H9 (cell line): ENCODE results near the gene RASAL1. TPM values are rescaled to one million over a fixed set of nuclear protein-coding genes. Genes with fewer than 3 reads are reported as not detected.

Experiments
- DNase-seq: peaks from one replicate; pipeline ENCODE4 v3.0.0-alpha.2; 2017
- H2AFZ ChIP-seq: one replicate; pipeline ENCODE4 v1.6.1; 2013; ENCODE audit warnings: mild to moderate bottlenecking, low read length, control low read depth, moderate library complexity
- H2AK5ac ChIP-seq: 2 replicates; pipeline ENCODE4 v1.6.1; 2013; ENCODE audit warnings: low read length, control low read depth, mixed read lengths; ENCODE audit not compliant: insufficient read length
- H2BK120ac ChIP-seq: one replicate; pipeline ENCODE4 v1.6.1; 2013; ENCODE audit warnings: low read depth, mild to moderate bottlenecking, low read length, control low read depth, inconsistent platforms; ENCODE audit not compliant: poor library complexity, severe bottlenecking
- H2BK12ac ChIP-seq: 2 replicates; pipeline ENCODE4 v1.6.1; 2013; ENCODE audit warnings: low read length, control low read depth, mixed read lengths, low read depth; ENCODE audit not compliant: insufficient read length
- H2BK15ac ChIP-seq: 2 replicates; pipeline ENCODE4 v1.6.1; 2013; ENCODE audit warnings: low read depth, low read length, control low read depth
- H2BK20ac ChIP-seq: one replicate; pipeline ENCODE4 v1.6.1; 2013; ENCODE audit warnings: low read depth, mild to moderate bottlenecking, low read length, control low read depth, inconsistent platforms; ENCODE audit not compliant: poor library complexity, severe bottlenecking
- H2BK5ac ChIP-seq: 2 replicates; pipeline ENCODE4 v1.6.1; 2013; ENCODE audit warnings: low read length, control low read depth, mixed read lengths; ENCODE audit not compliant: insufficient read length
- H3K14ac ChIP-seq: 2 replicates; pipeline ENCODE4 v1.6.1; 2013; ENCODE audit warnings: low read length, control low read depth; ENCODE audit not compliant: insufficient read depth
- H3K18ac ChIP-seq: 2 replicates; pipeline ENCODE4 v1.6.1; 2013; ENCODE audit warnings: low read depth, mild to moderate bottlenecking, mixed read lengths, low read length, control low read depth; ENCODE audit not compliant: insufficient read length
- H3K23ac ChIP-seq: 2 replicates; pipeline ENCODE4 v1.6.1; 2013; ENCODE audit warnings: low read length, control low read depth, mixed read lengths, low read depth; ENCODE audit not compliant: insufficient read length
- H3K23me2 ChIP-seq: 2 replicates; pipeline ENCODE4 v1.6.1; 2013; ENCODE audit warnings: low read depth, mild to moderate bottlenecking, mixed read lengths, low read length, control low read depth; ENCODE audit not compliant: insufficient read length, poor library complexity, severe bottlenecking
- H3K27ac ChIP-seq: 2 replicates; pipeline ENCODE4 v1.5.1; 2013; ENCODE audit warnings: low read length, control low read depth, mixed read lengths, low read depth; ENCODE audit not compliant: insufficient read length
- H3K27me3 ChIP-seq: 2 replicates; pipeline ENCODE4 v1.6.1; 2013; ENCODE audit warnings: low read length, control low read depth, inconsistent platforms; ENCODE audit not compliant: insufficient read depth
- H3K4ac ChIP-seq: 2 replicates; pipeline ENCODE4 v1.6.1; 2013; ENCODE audit warnings: low read depth, mild to moderate bottlenecking, control low read depth, inconsistent platforms, low read length, moderate library complexity
- H3K4me1 ChIP-seq: 2 replicates; pipeline ENCODE4 v1.6.1; 2013; ENCODE audit warnings: low read length, control low read depth, inconsistent platforms; ENCODE audit not compliant: insufficient read depth
- H3K4me2 ChIP-seq: 2 replicates; pipeline ENCODE4 v1.6.1; 2013; ENCODE audit warnings: low read length, control low read depth, mixed read lengths; ENCODE audit not compliant: insufficient read length, insufficient read depth
- H3K56ac ChIP-seq: 2 replicates; pipeline ENCODE4 v1.6.1; 2013; ENCODE audit warnings: low read depth, mild to moderate bottlenecking, mixed read lengths, low read length, control low read depth; ENCODE audit not compliant: insufficient read length
- H3K79me1 ChIP-seq: 2 replicates; pipeline ENCODE4 v1.6.1; 2013; ENCODE audit warnings: low read depth, mild to moderate bottlenecking, moderate library complexity, low read length, control low read depth, inconsistent platforms; ENCODE audit not compliant: insufficient read depth, poor library complexity, severe bottlenecking
- H3K79me2 ChIP-seq: 2 replicates; pipeline ENCODE4 v1.6.1; 2013; ENCODE audit warnings: low read length, control low read depth, inconsistent platforms; ENCODE audit not compliant: insufficient read depth
- H3K9ac ChIP-seq: 2 replicates; pipeline ENCODE4 v1.6.1; 2013; ENCODE audit warnings: low read length, control low read depth, mixed read lengths; ENCODE audit not compliant: insufficient read length; ENCODE audit errors: extremely low read depth
- H3K9me3 ChIP-seq: one replicate; pipeline ENCODE4 v1.6.1; 2013; ENCODE audit warnings: low read depth, low read length, inconsistent platforms; ENCODE audit not compliant: control insufficient read depth
- H3T11ph ChIP-seq: one replicate; pipeline ENCODE4 v1.6.1; 2013; ENCODE audit warnings: mild to moderate bottlenecking, low read length, control low read depth, inconsistent platforms
- H4K20me1 ChIP-seq: one replicate; pipeline ENCODE4 v1.6.1; 2013; ENCODE audit not compliant: control insufficient read depth, insufficient read length, insufficient read depth
- H4K5ac ChIP-seq: 2 replicates; pipeline ENCODE4 v1.6.1; 2013; ENCODE audit warnings: low read depth, mild to moderate bottlenecking, mixed read lengths, low read length, control low read depth; ENCODE audit not compliant: insufficient read length
- H4K8ac ChIP-seq: replicated peaks from 2 replicates; pipeline ENCODE4 v1.6.1; 2013; ENCODE audit warnings: low read length, control low read depth, mixed read lengths, low read depth; ENCODE audit not compliant: insufficient read length
- H4K91ac ChIP-seq: 2 replicates; pipeline ENCODE4 v1.6.1; 2013; ENCODE audit warnings: low read depth, mild to moderate bottlenecking, moderate library complexity, mixed read lengths, low read length, control low read depth; ENCODE audit not compliant: insufficient read length
- H3K27ac Mint-ChIP-seq, 3 experiments: 2 replicates in 2 of 3; 3 replicates in 1 of 3; pipeline ENCODE4 v1.8.0; 2020 to 2021; ENCODE audit warnings: mixed read lengths in 3 of 3, mild to moderate bottlenecking in 1 of 3, moderate library complexity in 1 of 3
- H3K27me3 Mint-ChIP-seq: 2 replicates; pipeline ENCODE4 v1.8.0; 2021; ENCODE audit warnings: low read depth, mild to moderate bottlenecking, moderate library complexity, mixed read lengths
- H3K36me3 Mint-ChIP-seq, 3 experiments: 2 replicates in 2 of 3; 3 replicates in 1 of 3; pipeline ENCODE4 v1.8.0; 2020 to 2021; ENCODE audit warnings: low read depth in 3 of 3, mixed read lengths in 3 of 3; ENCODE audit not compliant: insufficient read depth in 1 of 3
- H3K4me1 Mint-ChIP-seq, 2 experiments: 2 replicates each; pipeline ENCODE4 v1.8.0; 2020; ENCODE audit warnings: mixed read lengths in 2 of 2
- H3K4me3 Mint-ChIP-seq, 2 experiments: 2 replicates in 1 of 2; 3 replicates in 1 of 2; pipeline ENCODE4 v1.8.0; 2020 to 2021; ENCODE audit warnings: mild to moderate bottlenecking in 2 of 2, mixed read lengths in 2 of 2, moderate library complexity in 1 of 2
- H3K9me3 Mint-ChIP-seq, 2 experiments: 2 replicates in 1 of 2; 3 replicates in 1 of 2; pipeline ENCODE4 v1.8.0; 2020; ENCODE audit warnings: mild to moderate bottlenecking in 2 of 2, mixed read lengths in 2 of 2, moderate library complexity in 1 of 2
- WGBS: extraction: QIAGEN DNeasy Blood & Tissue Kit; methylation state at CpG from one replicate; pipeline ENCODE4 v1.1.7; 2013; ENCODE audit warnings: missing lambda C conversion rate, low lambda C conversion rate, mixed read lengths; ENCODE audit not compliant: insufficient read length; ENCODE audit errors: extremely low coverage; 5-methylcytosine and 5-hydroxymethylcytosine counted together
- total RNA-seq: library from RNA; stranded (reverse); gene quantifications from 2 replicates; pipeline ENCODE4 v1.2.1, GENCODE V29; 2021
- TF ChIP-seq, protein P1 (sequence below): fragments of 200-600 bp; sonication (generic); conservative IDR thresholded peaks from 3 replicates; pipeline ENCODE4 v1.8.0; 2021; ENCODE audit warnings: antibody characterized with exemption, mild to moderate bottlenecking

RASAL1 gene
- total RNA-seq, 1 experiment from 2014 or later: 2.3 TPM

DNA sequence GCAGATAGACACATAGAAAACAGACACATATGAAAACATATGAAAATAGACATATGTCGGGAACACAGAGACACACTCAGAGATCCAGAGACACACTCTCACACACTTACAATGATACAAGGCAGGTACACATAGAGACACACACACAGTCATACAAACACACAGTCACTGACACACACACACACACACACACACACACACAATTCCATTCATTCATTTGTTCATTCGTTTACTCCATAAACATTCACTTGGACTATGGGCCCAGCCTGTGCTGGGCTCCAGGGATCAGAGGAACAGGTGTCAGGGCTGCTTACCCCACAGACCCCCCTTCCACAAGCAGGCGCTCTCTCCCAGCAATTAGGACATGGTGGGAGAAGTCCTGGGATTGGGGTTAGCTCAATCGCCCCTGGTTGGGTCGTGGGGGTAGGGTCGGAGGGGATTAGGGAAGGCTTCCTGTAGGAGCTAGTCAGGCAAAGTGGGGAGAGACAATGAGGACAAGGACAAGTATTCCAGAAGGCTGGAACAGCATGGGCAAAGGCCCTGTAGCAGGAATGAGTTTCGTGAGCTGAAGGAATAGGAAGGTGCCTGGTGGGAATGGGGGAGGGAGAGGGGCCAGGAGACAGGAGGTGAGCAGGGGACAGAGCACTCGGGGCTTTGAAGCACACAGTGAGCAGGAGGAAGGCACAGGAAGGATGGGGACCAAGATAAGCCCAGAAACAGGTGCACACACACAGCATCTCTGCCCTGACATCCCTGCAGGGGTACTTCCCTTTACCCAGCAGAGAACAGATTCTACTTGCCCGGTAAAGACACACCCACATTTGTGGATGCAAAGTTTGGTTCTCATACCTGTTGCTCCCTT lies 6.5 kb downstream of the RASAL1 start:
- no CpG with 5 or more reads among the region's 9 CpGs for WGBS
- H2BK12ac ChIP-seq: no peak overlapping the region
- no peak overlapping the region for H3K9ac ChIP-seq
- no peak overlapping the region for H3K14ac ChIP-seq
- Mint-ChIP-seq H3K9me3 (peaks cover 0 to 2% of the 10 kb centered on the region in 2 experiments; a peak in 1 of 5 replicates), H3K27me3 (peaks cover 12% of the 10 kb centered on the region), H3K4me3 (no peak overlapping the region), H3K4me1 (peaks cover 4% of the 10 kb centered on the region in 2 experiments; a peak in 3 of 4 replicates), H3K36me3 (no peaks in the 10 kb centered on the region), H3K27ac (no peak overlapping the region)
- no peaks in the 10 kb centered on the region for H3K23me2 ChIP-seq
- no peak overlapping the region for H4K8ac ChIP-seq
- H4K20me1 ChIP-seq: no peaks in the 10 kb centered on the region
- H3K4ac ChIP-seq: no peak overlapping the region
- no peaks in the 10 kb centered on the region for H3K79me2 ChIP-seq
- H3K23ac ChIP-seq: no peak overlapping the region
- no peak overlapping the region for H2AFZ ChIP-seq
- H3K56ac ChIP-seq: no peak overlapping the region
- TF ChIP-seq, protein P1, sequence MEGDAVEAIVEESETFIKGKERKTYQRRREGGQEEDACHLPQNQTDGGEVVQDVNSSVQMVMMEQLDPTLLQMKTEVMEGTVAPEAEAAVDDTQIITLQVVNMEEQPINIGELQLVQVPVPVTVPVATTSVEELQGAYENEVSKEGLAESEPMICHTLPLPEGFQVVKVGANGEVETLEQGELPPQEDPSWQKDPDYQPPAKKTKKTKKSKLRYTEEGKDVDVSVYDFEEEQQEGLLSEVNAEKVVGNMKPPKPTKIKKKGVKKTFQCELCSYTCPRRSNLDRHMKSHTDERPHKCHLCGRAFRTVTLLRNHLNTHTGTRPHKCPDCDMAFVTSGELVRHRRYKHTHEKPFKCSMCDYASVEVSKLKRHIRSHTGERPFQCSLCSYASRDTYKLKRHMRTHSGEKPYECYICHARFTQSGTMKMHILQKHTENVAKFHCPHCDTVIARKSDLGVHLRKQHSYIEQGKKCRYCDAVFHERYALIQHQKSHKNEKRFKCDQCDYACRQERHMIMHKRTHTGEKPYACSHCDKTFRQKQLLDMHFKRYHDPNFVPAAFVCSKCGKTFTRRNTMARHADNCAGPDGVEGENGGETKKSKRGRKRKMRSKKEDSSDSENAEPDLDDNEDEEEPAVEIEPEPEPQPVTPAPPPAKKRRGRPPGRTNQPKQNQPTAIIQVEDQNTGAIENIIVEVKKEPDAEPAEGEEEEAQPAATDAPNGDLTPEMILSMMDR: no peak
- no peaks in the 10 kb centered on the region for H3K79me1 ChIP-seq
- no peak overlapping the region for H4K5ac ChIP-seq
- H3K18ac ChIP-seq: no peak overlapping the region
- H3K27ac ChIP-seq: no peak overlapping the region
- H2BK15ac ChIP-seq: no peak overlapping the region
- no peak for DNase-seq
- H3K4me2 ChIP-seq: no peak overlapping the region
- H2AK5ac ChIP-seq: no peak overlapping the region
- H3K4me1 ChIP-seq: no peaks in the 10 kb centered on the region
- no peaks in the 10 kb centered on the region for H3K27me3 ChIP-seq
- no peak overlapping the region for H2BK5ac ChIP-seq
- H2BK120ac ChIP-seq: no peak overlapping the region
- no peaks in the 10 kb centered on the region for H3K9me3 ChIP-seq
- H4K91ac ChIP-seq: no peak overlapping the region
- H3T11ph ChIP-seq: no peak overlapping the region
- H2BK20ac ChIP-seq: no peak overlapping the region
